GM19467 (cell line): ENCODE results near the gene SLC47A1.

ENCODE experiments used
- ATAC-seq: cut with Tn5 transposase; IDR thresholded peaks from one replicate; pipeline ENCODE4 v1.9.1; 2021; ENCODE audit warnings: mild to moderate bottlenecking, moderate library complexity; ENCODE audit not compliant: unreplicated experiment

SLC47A1 gene

DNA sequence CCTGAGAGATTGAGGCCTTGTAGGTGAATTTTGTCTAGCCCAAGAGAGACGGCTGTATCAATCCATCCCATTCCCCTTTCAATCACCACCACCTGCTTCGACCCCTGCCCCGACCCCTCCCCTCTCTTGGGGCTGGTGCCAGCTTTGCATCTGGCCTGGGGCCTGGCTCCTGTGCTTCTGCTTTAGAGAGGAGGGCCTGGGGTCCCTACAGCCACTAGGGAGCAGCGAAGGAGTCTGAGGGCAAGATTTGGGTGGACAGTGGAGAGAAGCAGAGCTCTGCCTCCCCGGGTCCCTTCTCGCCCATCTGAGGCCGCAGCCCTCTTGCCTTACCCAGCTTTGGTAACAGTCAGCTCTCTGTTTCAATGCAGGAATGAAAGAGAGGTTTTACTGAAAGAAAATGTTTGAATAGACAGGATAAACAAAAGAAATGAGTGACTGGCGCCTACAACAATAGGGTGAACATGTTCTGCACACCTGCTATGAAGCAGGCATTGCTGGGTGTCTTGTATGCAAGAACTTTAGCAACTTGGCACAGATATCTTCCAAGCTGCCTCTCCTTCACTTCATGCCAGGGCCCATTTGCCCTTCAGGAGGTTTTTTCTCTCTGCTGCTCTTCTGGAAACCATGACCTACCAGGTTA, 57.4 kb downstream of the SLC47A1 start:
- ATAC-seq = no peak

- ATAC-seq = no peak
Measured at GRCh38 chr17:19592316-19592715, 58.7 kb downstream of the SLC47A1 start.

DNA sequence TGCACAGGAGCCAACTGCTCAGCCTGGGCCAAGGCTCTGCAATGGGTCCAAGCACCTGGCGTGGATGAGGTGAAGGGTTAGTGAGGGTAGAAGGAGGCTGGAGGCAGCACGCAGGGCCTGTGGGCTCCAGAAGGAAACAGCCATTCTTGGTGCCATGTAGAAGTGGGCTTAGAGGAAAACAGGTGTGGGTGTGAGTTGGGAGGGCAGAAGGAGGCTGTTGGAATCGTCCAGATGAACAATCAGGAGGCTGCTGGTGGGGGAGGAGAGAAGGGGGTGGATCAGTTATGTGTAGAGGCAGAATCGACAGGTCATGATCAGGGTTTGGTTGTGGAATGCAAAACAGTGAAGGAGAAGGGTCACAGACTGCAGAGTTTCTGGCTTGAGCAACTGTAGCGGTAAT, 63.2 kb downstream of the SLC47A1 start:
- no peak for ATAC-seq

GRCh38 chr17:19610311-19610710, 76.7 kb downstream of the SLC47A1 start:
- no peak for ATAC-seq

DNA sequence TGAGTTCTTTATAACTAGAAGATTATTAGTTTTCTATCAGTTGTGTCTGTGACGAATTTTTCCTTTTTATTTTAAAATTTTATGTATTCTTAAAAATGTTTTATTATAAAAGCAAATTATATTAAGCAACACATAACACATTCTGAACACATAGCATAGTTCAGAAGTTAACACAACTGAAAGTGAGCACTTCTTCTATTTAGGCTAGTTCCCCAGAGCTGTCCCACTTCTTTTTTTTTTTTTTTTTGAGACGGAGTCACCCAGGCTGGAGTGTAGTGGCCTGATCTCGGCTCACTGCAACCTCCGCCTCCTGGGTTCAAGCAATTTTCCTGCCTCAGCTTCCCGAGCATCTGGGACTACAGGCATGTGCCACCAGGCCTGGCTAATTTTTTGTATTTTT, 77.2 kb downstream of the SLC47A1 start:
- no peak for ATAC-seq

DNA sequence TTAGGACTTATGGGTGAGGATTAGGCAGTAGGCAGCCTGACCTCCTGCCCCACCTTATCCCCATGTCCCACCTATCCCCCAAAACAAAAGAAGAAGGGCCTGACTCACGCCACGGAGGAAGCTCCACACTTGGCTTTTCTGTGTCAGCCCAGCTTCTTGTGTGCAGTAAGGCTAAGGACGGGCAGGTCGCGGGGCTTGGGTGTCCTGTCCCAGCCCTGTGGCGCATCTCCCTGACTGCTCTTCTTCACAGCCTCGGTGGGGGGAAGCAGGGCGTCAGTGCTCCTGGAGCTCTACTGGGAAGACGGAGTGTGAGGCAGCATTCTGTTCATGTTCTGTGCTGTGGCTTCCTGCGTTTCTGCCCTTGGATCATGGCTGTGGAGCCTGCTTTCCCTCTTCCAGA, 80.3 kb downstream of the SLC47A1 start:
- ATAC-seq = no peak

GRCh38 chr17:19614900-19615299, 81.2 kb downstream of the SLC47A1 start:
- no peak for ATAC-seq

DNA sequence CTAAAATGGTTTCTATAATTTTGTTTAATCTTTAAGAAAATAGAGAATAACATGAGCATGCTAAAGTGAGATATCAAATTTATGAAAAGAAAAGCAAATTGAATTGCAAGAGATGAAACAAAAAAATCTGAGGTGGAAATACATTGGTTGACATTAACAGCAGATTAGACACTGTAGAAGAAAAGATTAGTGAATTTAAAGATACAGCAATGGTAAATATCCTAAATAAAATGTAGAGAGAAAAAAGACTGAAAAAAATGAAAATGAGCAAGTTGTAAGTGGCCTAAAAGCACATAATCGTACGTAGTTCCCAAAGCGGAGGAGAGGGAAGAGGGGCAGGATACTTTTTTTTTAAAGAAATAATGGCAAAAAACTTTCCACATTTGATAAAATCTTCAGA, 84.4 kb downstream of the SLC47A1 start:
- ATAC-seq = no peak

DNA sequence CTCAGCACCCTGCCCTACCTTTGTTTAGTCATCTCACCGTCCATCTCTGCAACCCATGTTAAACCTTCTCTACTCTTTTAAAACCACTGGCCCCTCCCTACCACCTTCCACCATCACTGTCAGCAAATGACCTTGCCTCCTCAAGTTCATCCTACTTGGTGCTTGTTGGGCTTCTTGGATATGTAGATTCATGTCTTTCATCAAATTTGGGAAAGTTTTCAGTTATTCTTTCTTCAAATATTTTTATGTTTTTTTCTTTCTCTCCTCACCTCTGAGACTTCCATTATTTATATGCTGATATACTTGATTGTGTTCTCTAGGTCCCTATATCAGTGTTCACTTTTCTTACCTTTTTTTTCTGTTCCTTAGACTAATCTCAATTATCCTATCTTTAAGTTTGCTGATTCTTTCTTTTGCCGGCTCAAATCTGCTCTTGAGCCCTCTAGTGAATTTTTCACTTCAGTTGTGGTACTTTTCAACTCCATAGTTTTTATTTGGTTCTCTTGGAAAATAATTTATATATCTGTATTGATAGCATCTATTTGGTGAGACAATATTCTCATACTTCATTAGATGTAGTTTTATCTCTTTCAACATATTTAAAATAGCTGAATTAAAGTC, 86.2 kb downstream of the SLC47A1 start:
- ATAC-seq = no peak

DNA sequence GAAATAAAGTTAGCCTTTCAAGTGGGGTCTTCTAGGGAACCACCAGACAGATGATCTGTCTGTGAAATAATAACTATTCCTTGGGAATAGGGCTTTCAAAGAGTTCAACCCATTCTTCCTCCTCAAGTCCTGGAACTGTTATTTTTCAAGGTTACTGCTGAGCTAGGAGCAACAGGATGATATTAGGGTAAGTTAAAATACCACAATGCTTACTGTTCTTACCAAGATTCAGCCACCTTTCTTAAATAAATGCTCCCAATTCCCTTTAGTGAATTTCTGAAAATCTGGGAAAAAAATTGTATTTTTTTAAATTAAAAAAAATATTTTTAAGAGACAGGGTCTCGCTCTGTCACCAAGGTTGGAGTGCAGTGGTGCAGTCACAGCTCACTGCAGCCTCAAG, 88.0 kb downstream of the SLC47A1 start:
- no peak for ATAC-seq

DNA sequence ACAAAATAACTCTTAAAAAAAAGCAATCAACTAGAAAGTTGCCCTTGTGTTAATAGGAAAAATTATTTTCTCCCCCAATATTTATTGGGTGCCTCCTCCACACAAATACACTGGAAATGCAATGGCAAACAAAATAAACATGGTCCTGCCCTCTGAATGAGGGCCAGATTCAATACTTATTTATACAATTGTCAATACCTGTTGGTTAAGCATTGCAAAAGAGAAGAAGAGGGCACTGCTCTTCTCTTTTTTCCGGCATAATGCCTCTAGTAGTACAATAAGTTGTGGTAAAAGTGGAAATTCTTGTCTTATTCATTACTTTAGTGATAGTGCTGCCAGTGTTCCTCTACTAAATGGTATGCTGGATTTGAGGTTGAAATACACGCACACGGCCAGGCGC, 92.4 kb downstream of the SLC47A1 start:
- ATAC-seq = no peak
